HG02885 (cell line): ENCODE measurements around the gene TMTC4.
"Not testable (repeated sequence)": the region's sequence is repeated elsewhere in the genome, so short reads cannot be mapped to it uniquely, and the experiment has no call there.

Experiments used
- ATAC-seq: cut with Tn5 transposase; IDR thresholded peaks from one replicate; pipeline ENCODE4 v1.9.1; 2021; ENCODE audit warnings: mild to moderate bottlenecking; ENCODE audit not compliant: unreplicated experiment, poor library complexity

Gene TMTC4

GRCh38 chr13:100596516-100596915, 78.1 kb downstream of the TMTC4 start:
- no peak for ATAC-seq

- no peak for ATAC-seq
Measured at GRCh38 chr13:100594731-100595130, 79.9 kb downstream of the TMTC4 start.

- no peak for ATAC-seq
Measured at GRCh38 chr13:100594255-100594654, 80.3 kb downstream of the TMTC4 start.

GRCh38 chr13:100589178-100589725, 85.3 kb downstream of the TMTC4 start:
- no peak for ATAC-seq

GRCh38 chr13:100588331-100589177, 86.0 kb downstream of the TMTC4 start, which contains the start of gene GGACT:
TSS of gene GGACT (minus strand) at chr13:100588789. CDS start at chr13:100532591, 56,198 bp downstream.
- peak; percentile 96 for ATAC-seq

- no peak for ATAC-seq
Measured at GRCh38 chr13:100584896-100585295, 89.7 kb downstream of the TMTC4 start.

- no peak for ATAC-seq
Measured at GRCh38 chr13:100581504-100581903, 93.1 kb downstream of the TMTC4 start.

- ATAC-seq = no peak
Measured at GRCh38 chr13:100581030-100581429, 93.6 kb downstream of the TMTC4 start.

GRCh38 chr13:100580045-100580444, 94.5 kb downstream of the TMTC4 start:
- no peak for ATAC-seq

GRCh38 chr13:100577239-100577638, 97.4 kb downstream of the TMTC4 start:
- not testable (repeated sequence) for ATAC-seq

GRCh38 chr13:100573121-100573520, 101.5 kb downstream of the TMTC4 start:
- peak; percentile 96 for ATAC-seq

- ATAC-seq = no peak
Measured at GRCh38 chr13:100566543-100566942, 108.1 kb downstream of the TMTC4 start.

GRCh38 chr13:100565286-100565685, 109.3 kb downstream of the TMTC4 start:
- ATAC-seq = no peak

- no peak for ATAC-seq
Measured at GRCh38 chr13:100564444-100565223, 110.0 kb downstream of the TMTC4 start.

GRCh38 chr13:100563779-100564178, 110.8 kb downstream of the TMTC4 start:
- ATAC-seq = no peak

- ATAC-seq = no peak
Measured at GRCh38 chr13:100561599-100562204, 112.9 kb downstream of the TMTC4 start.

GRCh38 chr13:100561158-100561499, 113.5 kb downstream of the TMTC4 start:
- no peak for ATAC-seq

GRCh38 chr13:100560498-100561157, 114.0 kb downstream of the TMTC4 start:
- no peak for ATAC-seq

- ATAC-seq = no peak
Measured at GRCh38 chr13:100559886-100560285, 114.7 kb downstream of the TMTC4 start.
